Bladder microvascular endothelial cell (primary cell): ENCODE measurements around the gene TMEM50A. TPM values are rescaled to one million over a fixed set of nuclear protein-coding genes. Genes with fewer than 3 reads are reported as not detected.

Source experiments
- total RNA-seq: library from RNA; depleted of rRNA; stranded (reverse); fragments of >200 nt; gene quantifications from 2 replicates; pipeline ENCODE4 v1.2.3, GENCODE V29; 2014

TMEM50A gene
- total RNA-seq: 136 and 163 TPM in 2 replicates

GRCh38 chr1:25338188-25338981, at the start of gene TMEM50A:
TMEM50A (plus strand) TSS chr1:25338334; CDS start chr1:25340487, 2,153 bp downstream.

Other genes starting within 250 kb of the TMEM50A start
- gene SYF2, start 105.8 kb upstream of the TMEM50A start, total RNA-seq: 23.8 and 26.4 TPM in 2 replicates
- gene RSRP1, start 90.9 kb upstream of the TMEM50A start, total RNA-seq: 132 and 193 TPM in 2 replicates
- 0.57 TPM in 1 of 2 replicates, not detected in the other for gene RHD, start 65.8 kb upstream of the TMEM50A start, total RNA-seq
- 0.65 and 2.0 TPM in 2 replicates for gene RHCE, start 82.5 kb downstream of the TMEM50A start, total RNA-seq
- gene MACO1, start 92.6 kb downstream of the TMEM50A start, total RNA-seq: 15.1 and 17.3 TPM in 2 replicates
- gene LDLRAP1, start 205.3 kb downstream of the TMEM50A start, total RNA-seq: 11.7 and 21.0 TPM in 2 replicates